NCI-H524 treated with DMSO at 0.1 percent for 48 hours (cell line): ENCODE results near the gene SCO2.
"Not testable (repeated sequence)": the region's sequence is repeated elsewhere in the genome, so short reads cannot be mapped to it uniquely, and the experiment has no call there.

Experiments
- DNase-seq: peaks from one replicate; lab custom pipeline; 2025; lab: John Stamatoyannopoulos, UW

Gene SCO2

GRCh38 chr22:50550395-50550794, 25.0 kb upstream of the SCO2 start:
- no peak for DNase-seq

- DNase-seq = no peak
Observed at GRCh38 chr22:50548921-50549790, 23.8 kb upstream of the SCO2 start.

- DNase-seq = no peak
Observed at GRCh38 chr22:50548040-50548920, 22.9 kb upstream of the SCO2 start.

- DNase-seq = no peak
Observed at GRCh38 chr22:50547263-50547985, 22.0 kb upstream of the SCO2 start.

- no peak for DNase-seq
Observed at GRCh38 chr22:50546326-50547262, 21.2 kb upstream of the SCO2 start.

- DNase-seq = no peak
Observed at GRCh38 chr22:50545522-50546325, 20.3 kb upstream of the SCO2 start, which contains the start of gene KLHDC7B. Gene KLHDC7B (plus strand): TSS chr22:50545899. CDS start chr22:50546244, 345 bp downstream.

- DNase-seq = no peak
Observed at GRCh38 chr22:50544746-50545253, 19.4 kb upstream of the SCO2 start.

- no peak for DNase-seq
Observed at GRCh38 chr22:50544078-50544745, 18.8 kb upstream of the SCO2 start.

- no peak for DNase-seq
Observed at GRCh38 chr22:50542416-50542927, 17.1 kb upstream of the SCO2 start.

GRCh38 chr22:50541667-50542026, 16.2 kb upstream of the SCO2 start:
- not testable (repeated sequence) for DNase-seq

- DNase-seq = no peak
Observed at GRCh38 chr22:50540381-50540780, 15.0 kb upstream of the SCO2 start.

- DNase-seq = no peak
Observed at GRCh38 chr22:50537765-50538164, 12.4 kb upstream of the SCO2 start.

GRCh38 chr22:50536226-50536625, 10.8 kb upstream of the SCO2 start:
- DNase-seq = no peak

- DNase-seq = no peak
Observed at GRCh38 chr22:50535113-50535512, 9.7 kb upstream of the SCO2 start.

- not testable (repeated sequence) for DNase-seq
Observed at GRCh38 chr22:50533856-50534711, 8.7 kb upstream of the SCO2 start.

- no peak for DNase-seq
Observed at GRCh38 chr22:50532824-50533796, 7.7 kb upstream of the SCO2 start.
